ENCODE data around the gene CCDC154.

DNA sequence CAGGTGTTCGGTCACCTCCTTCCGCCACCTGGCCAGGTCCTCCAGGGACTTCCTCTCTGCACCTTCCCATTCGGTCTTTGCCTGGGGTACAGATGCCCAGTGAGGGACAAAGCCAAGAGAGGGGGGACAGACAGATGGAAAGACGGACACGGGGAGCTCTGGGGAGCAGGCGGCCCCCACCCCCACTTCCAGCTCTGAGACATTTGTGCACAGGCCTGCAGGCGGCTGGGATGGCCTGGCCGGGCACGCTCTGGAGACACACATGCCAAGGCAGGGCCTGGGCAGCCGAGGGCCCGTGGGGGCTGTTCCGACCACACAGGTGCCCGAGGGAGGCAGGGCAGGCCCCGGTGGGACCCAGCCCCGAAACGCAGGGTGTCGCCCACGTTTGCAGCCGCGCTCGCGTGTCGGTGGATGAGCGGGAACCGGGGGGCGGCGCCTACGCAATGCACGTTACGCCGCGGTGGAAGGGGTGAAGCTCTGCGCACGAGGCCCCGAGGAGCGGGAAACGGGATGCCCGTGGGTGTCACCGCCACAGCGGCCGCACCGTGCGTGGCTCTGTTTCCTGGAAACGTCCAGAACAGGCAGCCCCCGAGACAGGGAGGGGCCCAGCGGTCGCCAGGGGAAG is 7.5 kb downstream of the CCDC154 start:
- TF ChIP-seq, protein P1, sequence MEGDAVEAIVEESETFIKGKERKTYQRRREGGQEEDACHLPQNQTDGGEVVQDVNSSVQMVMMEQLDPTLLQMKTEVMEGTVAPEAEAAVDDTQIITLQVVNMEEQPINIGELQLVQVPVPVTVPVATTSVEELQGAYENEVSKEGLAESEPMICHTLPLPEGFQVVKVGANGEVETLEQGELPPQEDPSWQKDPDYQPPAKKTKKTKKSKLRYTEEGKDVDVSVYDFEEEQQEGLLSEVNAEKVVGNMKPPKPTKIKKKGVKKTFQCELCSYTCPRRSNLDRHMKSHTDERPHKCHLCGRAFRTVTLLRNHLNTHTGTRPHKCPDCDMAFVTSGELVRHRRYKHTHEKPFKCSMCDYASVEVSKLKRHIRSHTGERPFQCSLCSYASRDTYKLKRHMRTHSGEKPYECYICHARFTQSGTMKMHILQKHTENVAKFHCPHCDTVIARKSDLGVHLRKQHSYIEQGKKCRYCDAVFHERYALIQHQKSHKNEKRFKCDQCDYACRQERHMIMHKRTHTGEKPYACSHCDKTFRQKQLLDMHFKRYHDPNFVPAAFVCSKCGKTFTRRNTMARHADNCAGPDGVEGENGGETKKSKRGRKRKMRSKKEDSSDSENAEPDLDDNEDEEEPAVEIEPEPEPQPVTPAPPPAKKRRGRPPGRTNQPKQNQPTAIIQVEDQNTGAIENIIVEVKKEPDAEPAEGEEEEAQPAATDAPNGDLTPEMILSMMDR (IDR thresholded peaks at IDR 0.05) = no peak
- no peak for TF ChIP-seq POLR2A (IDR thresholded peaks at IDR 0.05)

Measured in uterus (tissue), 2 donors.